Heart right ventricle (tissue), 16 donors: ENCODE results near the gene GJB2. TPM values are rescaled to one million over a fixed set of nuclear protein-coding genes. Genes with fewer than 3 reads are reported as not detected.
A peak's percentile ranks its signal among the peaks of the same experiment; 100 is the strongest.

ENCODE experiments used
- ATAC-seq, 8 donors: fragments of 200-7000 bp; cut with Tn5 transposase; one replicate each; pipeline ENCODE4 v1.9.1; 2020; ENCODE audit warnings: mild to moderate bottlenecking in 8 of 8, moderate library complexity in 8 of 8, moderate number of reproducible peaks in 1 of 8
- DNase-seq, 2 donors: peaks; one replicate each; pipeline ENCODE4 v3.0.0-alpha.2; 2020
- H3K27ac ChIP-seq, 10 donors: fragments of 200-600 bp; sonication (generic) in 2 of 10; one replicate each; pipeline versions ENCODE4 v1.5.0 to v1.8.0; 2020 to 2022; ENCODE audit warnings: mild to moderate bottlenecking in 3 of 10
- H3K27me3 ChIP-seq, 7 donors: fragments of 200-600 bp; one replicate each; pipeline ENCODE4 v1.8.0; 2021 to 2022; ENCODE audit warnings: mild to moderate bottlenecking in 2 of 7
- H3K36me3 ChIP-seq, 9 donors: fragments of 200-600 bp; sonication (generic) in 1 of 9; one replicate each; pipeline versions ENCODE4 v1.5.0 to v1.8.0; 2020 to 2022; ENCODE audit warnings: mild to moderate bottlenecking in 2 of 9
- H3K4me1 ChIP-seq, 9 donors: fragments of 200-600 bp; sonication (generic) in 1 of 9; one replicate each; pipeline versions ENCODE4 v1.5.0 to v1.8.0; 2020 to 2022; ENCODE audit warnings: mild to moderate bottlenecking in 4 of 9
- H3K4me3 ChIP-seq, 10 donors: fragments of 200-600 bp; sonication (generic) in 2 of 10; one replicate each; pipeline versions ENCODE4 v1.5.0 to v1.8.0; 2020 to 2022; ENCODE audit warnings: mild to moderate bottlenecking in 7 of 10, moderate library complexity in 2 of 10
- H3K9me3 ChIP-seq, 11 donors: fragments of 200-600 bp in 10 of 11; sonication (generic) in 2 of 11; one replicate each; pipeline versions ENCODE4 v1.5.0 to v1.8.0; 2013 to 2022; ENCODE audit warnings: mild to moderate bottlenecking in 2 of 11, control low read depth in 1 of 11, moderate library complexity in 1 of 11
- WGBS, 2 donors: extraction: QIAGEN DNeasy Blood & Tissue Kit; methylation state at CpG; one replicate each; pipeline ENCODE4 v1.1.7; 2013; ENCODE audit warnings: inconsistent platforms in 1 of 2; 5-methylcytosine and 5-hydroxymethylcytosine counted together
- intact Hi-C, 10 donors: fragments of 100-400 bp; cut with DNase I; formaldehyde crosslinking; loops; one replicate each; pipeline versions ENCODE4 v1.11.1 to v1.14.2; 2022
- long read RNA-seq, 3 donors: library from polyadenylated mRNA; unstranded; transcript quantifications; one replicate each; pipeline ENCODE4 v2.0.0, GENCODE V29; 2020 to 2021
- polyA plus RNA-seq, 2 donors: library from polyadenylated mRNA; stranded (reverse); fragments of 200-250 nt; gene quantifications; one replicate each; pipeline ENCODE4 v1.2.3, GENCODE V29; 2013
- total RNA-seq, 10 donors: library from RNA; stranded (reverse); fragmentation: NEBNext Ultra II Directional in 3 of 10; extraction: Animal tissue kit (Norgen Biotek cat#: 25700) in 3 of 10; gene quantifications; one replicate each; pipeline versions ENCODE4 v1.2.1 to v1.2.4, GENCODE V29; 2021 to 2023
- TF ChIP-seq, protein P1 (sequence below), 9 donors: fragments of 200-600 bp; sonication (generic) in 2 of 9; IDR thresholded peaks; one replicate each; pipeline versions ENCODE4 v1.5.0 to v1.8.0; 2021 to 2022; ENCODE audit warnings: antibody characterized with exemption in 9 of 9, mild to moderate bottlenecking in 5 of 9, moderate library complexity in 1 of 9
- donor health status: Arrhythmogenic right ventricular cardiomyopathy.
- donor health status: ischemic (EF 13 %, LVEDD 7.1; RV severe dilation, severe dysfunction).
- donor health status: healthy with polysubstance abuse.
- donor health status: DM: no; HTN: yes; CAD: no.
- donor health status: DM: no; HTN: no; CAD: no.
- donor health status: ischemic (EF 25% LVEDD 6.9; RV normal size, moderate dysfunction).
- donor health status: ischemic (EF 25% LVEDD 5.7; RV mildly dilated, moderate dysfunction).
- donor health status: healthy.
- donor health status: DM: yes; HTN: yes; CAD: no.
- donor health status: Ischemic cardiomyopathy.
- donor health status: ischemic (EF 35%, LVEDD 5.7; RV mildly dilated, moderate dysfunction).
- donor health status: nonischemic (EF 11% LVEDD 7.7; RV severe dilation, severe dysfunction).
- donor health status: DM: yes; HTN: yes; CAD: no.
- donor health status: PGD.
- donor health status: ischemic (EF 29% LVEDD 5.4; RV normal size, mild dysfunction).
- donor health status: nonischemic (EF 23%, LVEDD 6.1; RV moderate dilation, normal function).

Gene GJB2
- total RNA-seq (under 1 TPM in 9 of 10 donors, not detected in 1; 0.09 to 0.44 (median 0.21) TPM), polyA plus RNA-seq (under 1 TPM; 0.29 to 0.90 TPM)
- long read RNA-seq, donor 1: 0 reads
- long read RNA-seq, donor 2, partial matches to known transcripts: 0 of 1 reads
- long read RNA-seq, donor 2, other reads (novel, unspliced or antisense): 0 of 1 reads
- long read RNA-seq, donor 3: 0 reads

DNA sequence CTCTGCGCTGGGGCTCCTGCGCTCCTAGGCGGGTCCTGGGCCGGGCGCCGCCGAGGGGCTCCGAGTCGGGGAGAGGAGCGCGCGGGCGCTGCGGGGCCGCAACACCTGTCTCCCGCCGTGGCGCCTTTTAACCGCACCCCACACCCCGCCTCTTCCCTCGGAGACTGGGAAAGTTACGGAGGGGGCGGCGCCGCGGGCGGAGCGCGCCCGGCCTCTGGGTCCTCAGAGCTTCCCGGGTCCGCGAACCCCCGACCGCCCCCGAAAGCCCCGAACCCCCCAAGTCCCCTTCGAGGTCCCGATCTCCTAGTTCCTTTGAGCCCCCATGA lies at the start of gene GJB2:
TSS of gene GJB2 (minus strand) at position 103 of the 326 bp plus-strand sequence. CDS start 3,357 bp downstream, outside the sequence.
- H3K4me3 ChIP-seq: peak within 1 kb of the TSS; percentile 31 to 72 (median 62)
- DNase-seq (peak in 1 of 2 donors; percentile 20), ATAC-seq (peak in 3 of 8 donors; percentile 29 to 53 (median 34))
- no peaks in the 10 kb centered on the region for H3K36me3 ChIP-seq
- H3K27me3 ChIP-seq: peaks cover 17 to 73% (median 60%) of the 10 kb centered on the region in 7 donors
- H3K27ac ChIP-seq: no peak within 1 kb of the TSS
- H3K4me1 ChIP-seq: peaks cover 3 to 39% (median 23%) of the 10 kb centered on the region in 9 donors
- H3K9me3 ChIP-seq: no peaks in the 10 kb centered on the region
- intact Hi-C loops: loop anchor here in 3 of 10 donors (10.0 kb wide), 2 partner anchors 302 to 732 kb away; no protein-coding TSS in a partner anchor
- TF ChIP-seq, protein P1, sequence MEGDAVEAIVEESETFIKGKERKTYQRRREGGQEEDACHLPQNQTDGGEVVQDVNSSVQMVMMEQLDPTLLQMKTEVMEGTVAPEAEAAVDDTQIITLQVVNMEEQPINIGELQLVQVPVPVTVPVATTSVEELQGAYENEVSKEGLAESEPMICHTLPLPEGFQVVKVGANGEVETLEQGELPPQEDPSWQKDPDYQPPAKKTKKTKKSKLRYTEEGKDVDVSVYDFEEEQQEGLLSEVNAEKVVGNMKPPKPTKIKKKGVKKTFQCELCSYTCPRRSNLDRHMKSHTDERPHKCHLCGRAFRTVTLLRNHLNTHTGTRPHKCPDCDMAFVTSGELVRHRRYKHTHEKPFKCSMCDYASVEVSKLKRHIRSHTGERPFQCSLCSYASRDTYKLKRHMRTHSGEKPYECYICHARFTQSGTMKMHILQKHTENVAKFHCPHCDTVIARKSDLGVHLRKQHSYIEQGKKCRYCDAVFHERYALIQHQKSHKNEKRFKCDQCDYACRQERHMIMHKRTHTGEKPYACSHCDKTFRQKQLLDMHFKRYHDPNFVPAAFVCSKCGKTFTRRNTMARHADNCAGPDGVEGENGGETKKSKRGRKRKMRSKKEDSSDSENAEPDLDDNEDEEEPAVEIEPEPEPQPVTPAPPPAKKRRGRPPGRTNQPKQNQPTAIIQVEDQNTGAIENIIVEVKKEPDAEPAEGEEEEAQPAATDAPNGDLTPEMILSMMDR (IDR thresholded peaks at IDR 0.05): no peak
- WGBS, 2 donors: 0% methylated on average over 38 to 39 of the region's 39 CpGs

DNA sequence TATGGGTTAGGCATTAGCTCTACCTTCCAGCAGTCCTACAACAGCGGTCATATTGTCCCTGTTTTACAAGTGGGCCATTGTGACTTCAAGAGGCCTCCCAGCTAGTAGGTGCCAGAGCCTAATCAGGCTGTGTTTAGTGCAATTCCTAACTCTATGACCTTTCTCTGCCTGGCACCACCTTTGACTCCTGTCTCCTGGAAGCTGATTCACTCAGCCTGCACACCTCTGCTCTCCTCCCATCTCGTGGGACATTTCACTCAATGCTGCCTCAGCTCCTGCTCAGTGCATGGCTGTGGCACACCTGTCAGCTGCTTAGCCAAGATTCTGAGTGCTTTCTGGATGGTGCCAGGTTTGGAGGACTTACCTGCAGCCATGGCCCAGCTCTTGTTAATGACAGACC lies 48.9 kb upstream of the GJB2 start:
- H3K9me3 ChIP-seq: no peaks in the 10 kb centered on the region
- 43 to 72% methylated on average over 2 of the region's 2 CpGs for WGBS, 2 donors
- ATAC-seq: peak in 1 of 8 donors; percentile 63
- intact Hi-C loops: no loop called here
- H3K27ac ChIP-seq: no peak overlapping the region
- TF ChIP-seq, protein P1 (IDR thresholded peaks at IDR 0.05): no peak
- no peaks in the 10 kb centered on the region for H3K36me3 ChIP-seq
- H3K27me3 ChIP-seq: peaks cover 0 to 19% (median 9%) of the 10 kb centered on the region in 7 donors
- H3K4me1 ChIP-seq: no peaks in the 10 kb centered on the region
- DNase-seq: no peak
- no peak overlapping the region for H3K4me3 ChIP-seq

- no peak overlapping the region for H3K27ac ChIP-seq
- no peaks in the 10 kb centered on the region for H3K9me3 ChIP-seq
- no peaks in the 10 kb centered on the region for H3K36me3 ChIP-seq
- 76 to 80% methylated on average over 6 of the region's 6 CpGs for WGBS, 2 donors
- H3K27me3 ChIP-seq: peaks cover 0 to 30% (median 13%) of the 10 kb centered on the region in 7 donors
- ATAC-seq (no peak), DNase-seq (no peak)
- H3K4me1 ChIP-seq: no peaks in the 10 kb centered on the region
- TF ChIP-seq, protein P1 (IDR thresholded peaks at IDR 0.05): no peak
- no peak overlapping the region for H3K4me3 ChIP-seq
- intact Hi-C loops: no loop called here
Observed at GRCh38 chr13:20239748-20240147, 47.0 kb upstream of the GJB2 start.

GRCh38 chr13:20232556-20233277 lies 40.0 kb upstream of the GJB2 start:
- DNase-seq (no peak), ATAC-seq (peak in 2 of 8 donors; percentile 10 to 27)
- TF ChIP-seq, protein P1 (IDR thresholded peaks at IDR 0.05): no peak
- Histone ChIP-seq H3K9me3 (no peaks in the 10 kb centered on the region), H3K27me3 (peaks cover 13 to 72% (median 47%) of the 10 kb centered on the region in 7 donors), H3K27ac (no peak overlapping the region), H3K4me3 (peak overlapping the region in 9 of 10 donors; percentile 21 to 50 (median 37)), H3K4me1 (peaks cover 0 to 14% (median 8%) of the 10 kb centered on the region in 9 donors), H3K36me3 (no peaks in the 10 kb centered on the region)
- intact Hi-C loops: no loop called here
- 35 to 38% methylated on average over 25 of the region's 25 CpGs for WGBS, 2 donors
